MG63 (cell line): Measurements from ENCODE around the gene CROCC2. TPM values are rescaled to one million over a fixed set of nuclear protein-coding genes. Genes with fewer than 3 reads are reported as not detected.

ENCODE experiments used
- DNase-seq: peaks from one replicate; pipeline ENCODE4 v3.0.0-alpha.2; 2020
- H3K27me3 ChIP-seq: fragments of 250-450 bp; sonication (Bioruptor Pico); 2 replicates; pipeline ENCODE4 v1.5.1; 2020; ENCODE audit warnings: mild to moderate bottlenecking, moderate library complexity
- H3K36me3 ChIP-seq: fragments of 250-450 bp; sonication (Bioruptor Pico); 2 replicates; pipeline ENCODE4 v1.5.1; 2020; ENCODE audit warnings: mild to moderate bottlenecking, moderate library complexity
- H3K4me3 ChIP-seq: fragments of 250-450 bp; sonication (Bioruptor Pico); 2 replicates; pipeline ENCODE4 v1.5.1; 2020; ENCODE audit warnings: mild to moderate bottlenecking, moderate library complexity
- H3K9me3 ChIP-seq: fragments of 250-450 bp; sonication (Bioruptor Pico); 2 replicates; pipeline ENCODE4 v1.5.1; 2020; ENCODE audit warnings: mild to moderate bottlenecking, moderate library complexity
- total RNA-seq: library from RNA; depleted of rRNA; stranded (reverse); fragments of >200 nt; shearing (Covaris generic); gene quantifications from 2 replicates; pipeline ENCODE4 v1.2.3, GENCODE V29; 2014; ENCODE audit warnings: low replicate concordance

Gene CROCC2
- total RNA-seq, 1 experiment from 2014 or later, result not detected

- no peak for DNase-seq
- H3K27me3 ChIP-seq, result no peaks in the 10 kb centered on the region; the same call in 1 of the 2 replicates
Observed at GRCh38 chr2:240887631-240888030, 18.5 kb upstream of the CROCC2 start.

GRCh38 chr2:240888130-240888889 lies 17.8 kb upstream of the CROCC2 start:
- Histone ChIP-seq H3K36me3 (no peaks in the 10 kb centered on the region), H3K4me3 (no peak overlapping the region), H3K9me3 (no peaks in the 10 kb centered on the region), H3K27me3 (no peaks in the 10 kb centered on the region)
- DNase-seq, result no peak

More at GRCh38 chr2:240887631-240888030, 18.5 kb upstream of the CROCC2 start:
- Histone ChIP-seq H3K4me3 (no peak overlapping the region), H3K36me3 (no peaks in the 10 kb centered on the region), H3K9me3 (no peaks in the 10 kb centered on the region)

- Histone ChIP-seq H3K27me3 (no peaks in the 10 kb centered on the region), H3K4me3 (no peak overlapping the region), H3K9me3 (no peaks in the 10 kb centered on the region), H3K36me3 (no peaks in the 10 kb centered on the region)
- DNase-seq, result no peak
Observed at GRCh38 chr2:240888890-240889573, 17.1 kb upstream of the CROCC2 start.

GRCh38 chr2:240889601-240890560 lies 16.3 kb upstream of the CROCC2 start:
- H3K9me3 ChIP-seq, result no peaks in the 10 kb centered on the region
- no peak overlapping the region for H3K4me3 ChIP-seq
- no peak for DNase-seq
- H3K27me3 ChIP-seq, result no peaks in the 10 kb centered on the region
- H3K36me3 ChIP-seq, result no peaks in the 10 kb centered on the region

GRCh38 chr2:240890691-240891090 lies 15.4 kb upstream of the CROCC2 start:
- no peaks in the 10 kb centered on the region for H3K9me3 ChIP-seq
- DNase-seq, result no peak
- no peaks in the 10 kb centered on the region for H3K36me3 ChIP-seq
- no peak overlapping the region for H3K4me3 ChIP-seq
- no peaks in the 10 kb centered on the region for H3K27me3 ChIP-seq

GRCh38 chr2:240891492-240892340 lies 14.4 kb upstream of the CROCC2 start:
- Histone ChIP-seq H3K9me3 (no peaks in the 10 kb centered on the region), H3K4me3 (no peak overlapping the region), H3K36me3 (no peaks in the 10 kb centered on the region), H3K27me3 (no peaks in the 10 kb centered on the region)
- DNase-seq, result no peak

- H3K9me3 ChIP-seq, result no peaks in the 10 kb centered on the region
- H3K27me3 ChIP-seq, result no peaks in the 10 kb centered on the region
- DNase-seq, result no peak
- H3K36me3 ChIP-seq, result no peaks in the 10 kb centered on the region
- no peak overlapping the region for H3K4me3 ChIP-seq
Observed at GRCh38 chr2:240892356-240892755, 13.8 kb upstream of the CROCC2 start.

- no peak for DNase-seq
- H3K27me3 ChIP-seq, result no peaks in the 10 kb centered on the region
- no peak overlapping the region for H3K4me3 ChIP-seq
- H3K9me3 ChIP-seq, result no peaks in the 10 kb centered on the region
- no peaks in the 10 kb centered on the region for H3K36me3 ChIP-seq
Observed at GRCh38 chr2:240892925-240893324, 13.2 kb upstream of the CROCC2 start.

- peak; percentile 90 for DNase-seq
- H3K27me3 ChIP-seq, result no peaks in the 10 kb centered on the region
- no peaks in the 10 kb centered on the region for H3K36me3 ChIP-seq
- no peak overlapping the region for H3K4me3 ChIP-seq
- no peaks in the 10 kb centered on the region for H3K9me3 ChIP-seq
Observed at GRCh38 chr2:240893363-240893844, 12.7 kb upstream of the CROCC2 start.

GRCh38 chr2:240894006-240894405 lies 12.1 kb upstream of the CROCC2 start:
- DNase-seq, result no peak
- H3K4me3 ChIP-seq, result no peak overlapping the region
- H3K36me3 ChIP-seq, result no peaks in the 10 kb centered on the region
- H3K9me3 ChIP-seq, result no peaks in the 10 kb centered on the region
- H3K27me3 ChIP-seq, result no peaks in the 10 kb centered on the region

- DNase-seq, result no peak
- H3K27me3 ChIP-seq, result no peaks in the 10 kb centered on the region
- H3K36me3 ChIP-seq, result no peaks in the 10 kb centered on the region
Observed at GRCh38 chr2:240894836-240895558, 11.1 kb upstream of the CROCC2 start.

GRCh38 chr2:240895656-240896388 lies 10.3 kb upstream of the CROCC2 start, which contains the start of gene MAB21L4:
MAB21L4 (minus strand) TSS chr2:240896156; CDS start chr2:240895997, 159 bp downstream.
- H3K4me3 ChIP-seq, result no peak within 1 kb of the TSS
- no peaks in the 10 kb centered on the region for H3K36me3 ChIP-seq
- DNase-seq, result no peak
- no peaks in the 10 kb centered on the region for H3K9me3 ChIP-seq
- H3K27me3 ChIP-seq, result no peaks in the 10 kb centered on the region

More at GRCh38 chr2:240894836-240895558, 11.1 kb upstream of the CROCC2 start:
- Histone ChIP-seq H3K4me3 (no peak overlapping the region), H3K9me3 (no peaks in the 10 kb centered on the region)

- H3K36me3 ChIP-seq, result no peaks in the 10 kb centered on the region
- DNase-seq, result no peak
- H3K4me3 ChIP-seq, result no peak overlapping the region
- no peaks in the 10 kb centered on the region for H3K9me3 ChIP-seq
- no peaks in the 10 kb centered on the region for H3K27me3 ChIP-seq
Observed at GRCh38 chr2:240896394-240896793, 9.7 kb upstream of the CROCC2 start.

GRCh38 chr2:240896871-240897692 lies 9.1 kb upstream of the CROCC2 start:
- Histone ChIP-seq H3K27me3 (no peaks in the 10 kb centered on the region), H3K36me3 (no peaks in the 10 kb centered on the region), H3K9me3 (no peaks in the 10 kb centered on the region), H3K4me3 (no peak overlapping the region)
- DNase-seq, result no peak
